ENCODE measurements around the gene GPR161. TPM values are rescaled to one million over a fixed set of nuclear protein-coding genes. Genes with fewer than 3 reads are reported as not detected.

The GPR161 gene
- total RNA-seq, 2 experiments from 2014 or later, result 0.10 to 0.17 TPM

Other genes with a start within 250 kb of the GPR161 start
- gene ADCY10, start 222.8 kb downstream of the GPR161 start, total RNA-seq, result under 1 TPM in 1 of 2 experiments, not detected in 1; 0.15 TPM
- 10 to 100 TPM; 21.9 to 24.6 TPM for gene DCAF6, start 200.2 kb downstream of the GPR161 start, total RNA-seq
- gene MPC2, start 199.9 kb downstream of the GPR161 start, total RNA-seq, result 10 to 100 TPM; 51.9 to 53.0 TPM
- gene TIPRL, start 42.0 kb upstream of the GPR161 start, total RNA-seq, result 10 to 100 TPM; 44.4 to 50.3 TPM
- gene SFT2D2, start 89.1 kb upstream of the GPR161 start, total RNA-seq, result 10 to 100 TPM; 62.2 to 68.3 TPM
- gene TBX19, start 143.9 kb upstream of the GPR161 start, total RNA-seq, result 1 to 10 TPM; 2.7 to 3.1 TPM

Data from activated CD4-positive, alpha-beta T cell treated with anti-CD3 and anti-CD28 coated beads, Interleukin-2, amount 10 ng/mL, durations not matched to agents 7 days and 5 days (primary cell).